Measurements from ENCODE around the gene TOGARAM1.

DNA sequence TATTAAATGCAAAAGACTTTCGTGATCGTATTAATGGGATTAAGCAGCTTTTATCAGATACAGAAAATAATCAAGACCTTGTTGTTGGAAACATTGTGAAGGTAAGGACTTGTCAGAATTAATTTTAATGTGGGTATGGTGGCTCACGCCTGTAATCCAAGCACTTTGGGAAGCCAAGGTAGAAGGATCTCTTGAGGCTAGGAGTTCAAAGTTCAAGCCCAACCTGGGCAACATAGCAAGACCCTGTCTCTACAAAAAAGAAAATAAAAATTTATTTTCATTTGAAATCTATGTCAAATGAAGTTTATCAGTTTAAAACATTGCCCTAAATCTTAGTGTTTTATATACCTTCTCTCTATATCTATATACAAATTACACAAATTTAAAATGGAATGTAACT is 104.7 kb downstream of the TOGARAM1 start:
- TF ChIP-seq, protein P1, sequence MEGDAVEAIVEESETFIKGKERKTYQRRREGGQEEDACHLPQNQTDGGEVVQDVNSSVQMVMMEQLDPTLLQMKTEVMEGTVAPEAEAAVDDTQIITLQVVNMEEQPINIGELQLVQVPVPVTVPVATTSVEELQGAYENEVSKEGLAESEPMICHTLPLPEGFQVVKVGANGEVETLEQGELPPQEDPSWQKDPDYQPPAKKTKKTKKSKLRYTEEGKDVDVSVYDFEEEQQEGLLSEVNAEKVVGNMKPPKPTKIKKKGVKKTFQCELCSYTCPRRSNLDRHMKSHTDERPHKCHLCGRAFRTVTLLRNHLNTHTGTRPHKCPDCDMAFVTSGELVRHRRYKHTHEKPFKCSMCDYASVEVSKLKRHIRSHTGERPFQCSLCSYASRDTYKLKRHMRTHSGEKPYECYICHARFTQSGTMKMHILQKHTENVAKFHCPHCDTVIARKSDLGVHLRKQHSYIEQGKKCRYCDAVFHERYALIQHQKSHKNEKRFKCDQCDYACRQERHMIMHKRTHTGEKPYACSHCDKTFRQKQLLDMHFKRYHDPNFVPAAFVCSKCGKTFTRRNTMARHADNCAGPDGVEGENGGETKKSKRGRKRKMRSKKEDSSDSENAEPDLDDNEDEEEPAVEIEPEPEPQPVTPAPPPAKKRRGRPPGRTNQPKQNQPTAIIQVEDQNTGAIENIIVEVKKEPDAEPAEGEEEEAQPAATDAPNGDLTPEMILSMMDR (IDR thresholded peaks at IDR 0.05; ENCODE audit: insufficient read depth, low read depth, low read length) = no peak
- TF ChIP-seq EZH2 (IDR thresholded peaks at IDR 0.05; ENCODE audit: insufficient read depth, low read length) = no peak

Measured in astrocyte (in vitro differentiated cells and primary cell).